GM23248 (cell line): ENCODE measurements around the gene ZNF677.

Experiments used
- EZH2 ChIP-seq: fragments of 200-600 bp; sonication (generic); IDR thresholded peaks from 2 replicates; pipeline ENCODE4 v1.6.1; 2018; ENCODE audit warnings: antibody characterized with exemption, mild to moderate bottlenecking; ENCODE audit not compliant: insufficient read depth, poor library complexity, severe bottlenecking
- EZH2phosphoT487 ChIP-seq: fragments of 200-600 bp; sonication (generic); IDR thresholded peaks from 2 replicates; pipeline ENCODE4 v1.6.1; 2018; ENCODE audit warnings: antibody characterized with exemption, moderate library complexity, mild to moderate bottlenecking, low read depth; ENCODE audit not compliant: insufficient read depth

DNA sequence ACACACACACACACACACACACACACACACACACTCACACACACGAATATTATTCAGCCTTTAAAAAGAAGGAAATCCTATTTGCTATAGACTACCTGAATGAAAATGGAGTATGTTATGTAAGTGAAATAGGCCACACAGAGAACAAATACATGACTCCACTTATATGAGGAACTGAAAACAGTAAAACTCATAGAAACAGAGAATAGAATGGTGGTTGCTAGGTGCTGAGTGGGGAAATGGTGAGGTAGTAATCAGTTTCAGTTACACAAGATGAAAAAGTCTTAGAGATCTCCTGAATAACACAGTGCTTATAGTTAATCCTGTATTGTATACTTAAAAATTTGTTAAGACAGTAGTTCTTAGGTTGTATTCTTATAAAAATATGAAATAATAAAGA, 8.2 kb downstream of the ZNF677 start:
- TF ChIP-seq EZH2 (no peak), EZH2phosphoT487 (no peak)
